CD4-positive, alpha-beta T cell treated with Interleukin-15 for 1 hour (primary cell): ENCODE results near the gene SH2D1B.
"Not testable (repeated sequence)": the region's sequence is repeated elsewhere in the genome, so short reads cannot be mapped to it uniquely, and the experiment has no call there.

Experiments
- DNase-seq: peaks from one replicate; pipeline ENCODE4 v3.0.0-alpha.2; 2020

Gene SH2D1B, protein sequence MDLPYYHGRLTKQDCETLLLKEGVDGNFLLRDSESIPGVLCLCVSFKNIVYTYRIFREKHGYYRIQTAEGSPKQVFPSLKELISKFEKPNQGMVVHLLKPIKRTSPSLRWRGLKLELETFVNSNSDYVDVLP

GRCh38 chr1:162412002-162412401, at the start of gene SH2D1B:
Gene SH2D1B, minus strand, starts transcription at chr1:162412136. Its CDS starts 120 bp downstream, at chr1:162412016.
- DNase-seq, result no peak

DNA sequence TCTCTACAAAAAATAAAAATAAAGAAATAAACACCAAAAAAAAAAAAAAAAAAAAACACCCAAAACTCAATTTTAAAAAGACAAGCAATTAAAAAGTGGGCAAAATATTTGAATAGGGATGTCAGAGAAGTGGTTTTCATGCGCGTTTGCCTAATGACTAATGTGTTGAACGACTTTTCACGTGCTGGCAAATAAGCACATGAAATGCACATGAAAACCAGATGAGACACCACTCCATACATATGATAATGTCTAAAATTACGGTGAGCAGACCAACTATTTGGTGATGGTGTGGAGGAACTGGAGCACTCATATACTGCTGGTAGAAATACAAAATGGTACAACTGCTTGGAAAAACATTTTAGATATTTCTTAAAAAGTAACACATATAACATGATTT, 46.3 kb upstream of the SH2D1B start:
- no peak for DNase-seq

DNA sequence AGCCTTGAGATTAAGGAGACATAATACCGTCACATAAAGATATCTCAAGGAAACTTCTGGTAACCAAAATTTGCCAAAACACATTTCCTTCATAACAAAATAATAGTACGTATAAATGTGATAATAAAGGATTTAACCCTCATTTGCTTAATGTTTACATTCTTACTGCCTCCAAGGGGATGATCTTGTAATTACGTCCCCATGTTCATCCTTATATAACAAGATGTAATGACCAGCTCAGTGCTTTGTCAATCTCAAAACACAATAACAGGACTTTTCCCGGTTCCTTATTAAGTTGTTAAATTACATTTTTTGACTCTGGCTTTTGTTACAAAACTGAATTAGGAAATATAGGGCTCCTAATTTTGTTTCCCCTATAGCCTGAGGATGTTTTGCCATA, 44.4 kb upstream of the SH2D1B start:
- DNase-seq, result no peak

DNA sequence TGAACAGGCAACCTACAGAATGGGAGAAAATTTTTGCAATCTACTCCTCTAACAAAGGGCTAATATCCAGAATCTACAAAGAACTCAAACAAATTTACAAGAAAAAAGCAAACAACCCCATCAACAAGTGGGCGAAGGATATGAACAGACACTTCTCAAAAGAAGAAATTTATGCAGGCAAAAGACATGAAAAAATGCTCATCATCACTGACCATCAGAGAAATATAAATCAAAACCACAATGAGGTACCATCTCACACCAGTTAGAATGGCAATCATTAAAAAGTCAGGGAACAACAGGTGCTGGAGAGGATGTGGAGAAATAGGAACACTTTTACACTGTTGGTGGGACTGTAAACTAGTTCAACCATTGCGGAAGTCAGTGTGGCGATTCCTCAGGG, 42.4 kb upstream of the SH2D1B start:
- DNase-seq, result not testable (repeated sequence)

DNA sequence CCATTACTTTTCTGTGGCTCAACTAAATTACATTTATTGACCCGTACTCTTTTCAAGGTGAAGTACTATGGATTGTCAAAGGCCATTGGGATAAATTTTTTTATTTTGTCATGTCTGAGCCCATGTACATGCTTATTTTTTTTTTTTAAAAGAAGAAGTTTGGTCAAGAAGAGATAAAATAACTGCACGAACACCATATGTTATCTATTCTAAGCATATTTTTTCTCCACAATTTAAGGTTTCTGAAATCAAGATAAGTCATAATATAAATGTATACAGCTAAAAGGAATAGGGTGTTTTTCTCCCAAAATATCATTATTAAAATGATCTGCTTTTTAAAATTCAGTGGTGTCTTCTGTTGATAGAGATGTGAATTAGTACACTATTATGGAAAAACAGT, 35.0 kb upstream of the SH2D1B start:
- no peak for DNase-seq

DNA sequence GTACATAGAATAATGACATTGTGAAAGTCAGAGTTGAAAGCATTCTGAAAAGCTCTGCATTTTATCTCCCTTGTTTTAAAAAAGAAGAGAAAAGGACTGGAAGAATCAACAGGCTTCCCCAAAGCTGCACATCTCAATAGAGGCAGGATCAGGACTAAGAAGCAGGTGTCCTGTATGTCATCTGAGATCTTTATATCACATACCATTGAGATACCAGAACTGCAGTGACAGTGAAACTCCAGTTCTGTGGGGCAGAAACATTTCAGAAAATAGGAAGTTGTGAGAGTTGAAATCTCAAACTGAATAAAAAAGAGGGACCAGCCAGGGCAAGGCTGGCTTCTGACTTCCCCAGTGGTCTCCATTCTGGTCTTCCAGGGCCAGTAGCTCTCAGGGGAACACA, 33.0 kb upstream of the SH2D1B start:
- no peak for DNase-seq

- not testable (repeated sequence) for DNase-seq
Observed at GRCh38 chr1:162432977-162433713, 21.2 kb upstream of the SH2D1B start.

GRCh38 chr1:162430583-162430982, 18.6 kb upstream of the SH2D1B start:
- no peak for DNase-seq

DNA sequence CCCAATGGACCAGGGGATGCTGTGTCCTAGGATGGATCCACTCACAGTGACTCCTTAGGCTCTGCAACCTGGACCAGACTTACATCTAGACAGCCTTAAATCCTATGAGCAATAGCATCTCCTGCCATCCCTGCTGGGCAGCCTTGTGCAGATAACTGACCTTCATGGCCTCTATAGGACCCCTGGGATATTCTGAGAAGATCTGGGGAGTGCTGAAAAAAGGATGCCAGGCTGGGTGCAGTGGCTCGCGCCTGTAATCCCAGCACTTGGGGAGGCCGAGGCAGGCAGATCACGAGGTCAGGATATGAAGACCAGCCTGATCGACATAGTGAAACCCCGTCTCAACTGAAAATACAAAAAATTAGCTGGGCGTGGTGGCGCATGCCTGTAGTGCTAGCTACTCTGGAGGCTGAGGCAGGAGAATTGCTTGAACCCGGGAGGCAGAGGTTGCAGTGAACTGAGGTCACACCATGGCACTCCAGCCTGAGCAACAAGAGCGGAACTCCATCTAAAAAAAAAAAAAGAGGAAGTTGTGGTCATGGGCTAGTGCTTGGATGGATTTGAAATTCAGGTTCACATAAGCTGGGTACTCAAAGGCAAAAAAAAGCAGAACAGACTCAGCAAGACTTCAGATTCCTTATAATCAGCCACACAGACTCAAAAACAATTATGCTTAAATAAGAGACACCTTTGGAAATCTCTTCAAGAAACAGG, 10.9 kb upstream of the SH2D1B start:
- DNase-seq, result no peak

- DNase-seq, result no peak
Observed at GRCh38 chr1:162421258-162422164, 9.6 kb upstream of the SH2D1B start.

DNA sequence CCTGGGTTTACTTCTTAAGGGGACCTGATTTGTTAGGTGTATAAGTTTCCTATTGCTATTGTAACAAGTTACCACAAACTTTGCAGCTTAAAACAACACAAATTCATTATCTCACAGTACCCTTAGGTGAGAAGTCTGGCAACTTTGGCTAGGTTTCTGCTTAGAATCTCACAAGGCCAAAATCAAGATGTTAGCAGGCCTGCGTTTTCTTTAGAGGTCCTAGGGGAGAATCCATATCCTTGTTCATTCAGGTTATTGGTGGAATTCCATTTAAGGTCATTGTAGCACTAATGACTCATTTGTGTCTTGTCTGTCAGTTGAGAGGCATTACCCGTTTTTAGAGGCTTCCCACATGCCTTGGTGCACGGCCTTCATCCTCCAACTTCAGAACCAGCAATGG, 8.2 kb upstream of the SH2D1B start:
- no peak for DNase-seq

DNA sequence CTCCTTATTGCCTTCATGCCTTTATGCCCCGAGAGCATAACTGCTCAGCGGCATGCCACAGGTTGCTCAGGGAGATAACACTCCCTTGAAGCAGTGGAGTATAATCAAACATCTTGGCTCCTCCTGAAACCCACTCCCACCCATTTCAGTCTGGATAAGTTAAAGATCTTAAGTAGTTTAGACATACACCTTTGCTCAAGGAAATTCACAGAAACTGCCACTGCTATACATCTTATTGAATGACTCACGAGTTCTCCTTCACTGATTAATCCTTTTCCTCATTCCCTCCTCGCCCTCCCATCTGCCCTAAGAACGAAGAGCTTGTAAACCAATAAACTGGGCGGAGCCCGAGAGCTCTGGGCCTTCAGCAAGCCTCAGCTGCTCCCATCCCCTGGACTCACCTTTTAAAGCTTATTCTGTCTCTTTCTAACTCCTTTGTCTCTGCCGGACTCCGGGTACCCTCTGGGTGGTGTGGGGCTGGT, 7.6 kb upstream of the SH2D1B start:
- DNase-seq, result not testable (repeated sequence)

DNA sequence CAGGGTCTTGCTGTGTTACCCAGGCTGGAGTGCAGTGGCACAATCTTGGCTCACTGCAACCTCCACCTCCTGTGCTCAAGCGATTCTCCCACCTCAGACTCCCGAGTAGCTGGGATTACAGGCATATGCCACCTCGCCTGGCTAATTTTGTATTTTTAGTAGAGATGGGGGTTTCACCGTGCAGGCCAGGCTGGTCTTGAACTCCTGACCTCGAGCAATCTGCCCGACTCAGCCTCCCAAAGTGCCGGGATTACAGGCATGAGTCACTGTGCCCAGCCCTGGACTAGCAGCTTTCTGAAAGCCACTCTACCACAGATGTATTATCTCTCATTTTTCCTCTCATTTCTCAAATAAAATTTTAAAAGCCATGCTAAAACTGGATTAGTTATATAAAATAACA, 6.6 kb upstream of the SH2D1B start:
- DNase-seq, result not testable (repeated sequence)

- no peak for DNase-seq
Observed at GRCh38 chr1:162417650-162418049, 5.7 kb upstream of the SH2D1B start.

DNA sequence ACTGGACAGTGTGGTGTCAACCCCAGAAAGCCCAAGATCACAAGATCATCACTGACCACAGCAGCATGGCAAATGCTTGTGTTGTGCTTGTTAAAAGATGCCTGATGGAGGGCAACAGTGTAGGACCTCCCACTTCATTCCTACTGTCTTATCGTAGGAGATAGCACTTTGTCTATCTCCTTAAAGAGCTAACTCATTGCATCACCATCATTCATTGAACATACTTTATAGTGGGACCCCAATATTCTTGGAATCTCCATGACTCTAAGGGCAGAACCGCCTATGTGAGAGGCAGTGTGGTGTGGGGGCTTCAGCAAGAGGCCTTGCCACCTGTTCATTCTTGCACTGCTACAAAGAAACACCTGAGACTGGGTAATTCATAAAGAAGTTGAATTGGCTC, 5.0 kb upstream of the SH2D1B start:
- no peak for DNase-seq

- DNase-seq, result no peak
Observed at GRCh38 chr1:162416215-162416614, 4.3 kb upstream of the SH2D1B start.

GRCh38 chr1:162407539-162407938, 4.4 kb downstream of the SH2D1B start:
- DNase-seq, result no peak

DNA sequence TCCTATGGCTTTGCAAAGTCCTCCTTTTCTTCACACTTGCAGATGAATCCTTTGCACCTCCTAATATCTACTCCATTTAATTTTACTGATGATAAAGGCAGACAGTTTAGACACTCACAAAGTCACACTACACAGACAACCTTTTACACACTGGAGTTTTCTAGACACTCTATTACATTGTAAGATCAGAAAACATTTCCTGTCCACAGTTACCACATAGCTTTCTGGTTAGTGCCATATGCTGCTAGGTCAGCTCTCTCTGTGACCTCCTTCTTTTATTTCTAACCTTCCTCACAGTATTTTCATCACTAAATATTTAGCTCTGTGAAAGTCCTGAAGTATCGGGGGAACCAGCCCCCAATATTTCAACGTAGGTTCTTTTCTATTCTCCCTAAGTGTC, 5.1 kb downstream of the SH2D1B start:
- DNase-seq, result no peak

DNA sequence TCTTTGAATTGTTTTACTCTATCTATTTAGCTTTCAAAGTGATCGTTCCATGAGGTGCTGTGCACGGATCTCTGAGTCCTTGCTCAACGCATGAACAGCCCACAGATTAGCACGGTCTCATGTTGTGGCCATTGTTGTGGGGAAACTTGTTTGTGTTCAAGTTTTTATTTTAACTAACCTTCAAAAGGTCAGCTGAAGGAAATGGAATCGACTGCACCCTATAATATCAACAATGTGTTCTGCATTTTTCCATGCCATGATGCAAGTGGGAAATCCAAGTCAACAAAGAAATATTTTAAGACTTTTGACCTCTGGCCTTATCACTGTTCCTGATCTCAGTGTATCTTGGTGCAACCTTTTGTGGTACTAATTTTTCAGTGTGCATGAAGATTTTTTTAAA, 6.1 kb downstream of the SH2D1B start:
- no peak for DNase-seq

DNA sequence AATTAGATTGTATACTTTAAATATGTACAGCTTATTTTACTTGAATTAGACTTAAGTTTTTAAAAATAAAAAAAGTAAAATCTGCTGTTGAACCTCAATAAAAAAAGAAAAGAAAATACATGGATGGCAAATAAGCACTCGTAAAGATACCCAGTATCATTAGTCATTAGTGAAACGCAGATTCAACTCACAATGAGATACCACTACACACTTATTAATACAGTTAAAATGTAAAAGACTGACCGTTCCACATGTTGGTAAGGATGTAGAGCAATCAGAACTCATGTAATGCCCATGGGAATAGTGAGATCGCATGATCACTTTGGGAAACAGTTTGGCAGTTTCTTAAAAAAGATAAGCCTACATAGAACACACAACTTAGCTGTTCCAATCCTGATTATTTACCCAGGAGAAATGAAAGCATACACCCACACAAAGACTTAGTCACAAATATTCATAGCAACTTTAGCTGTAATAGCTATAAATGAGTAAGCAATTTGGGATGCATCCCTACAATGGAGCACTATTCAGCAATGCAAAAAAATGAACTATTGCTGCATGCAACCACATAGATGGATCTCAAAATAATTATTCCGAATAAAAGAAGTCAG, 7.3 kb downstream of the SH2D1B start:
- DNase-seq, result no peak

GRCh38 chr1:162400790-162401355, 11.1 kb downstream of the SH2D1B start:
- no peak for DNase-seq

- DNase-seq, result no peak
Observed at GRCh38 chr1:162398999-162399580, 12.8 kb downstream of the SH2D1B start.
